COR-L47 (cell line): Measurements from ENCODE around the gene FOXP1.

Experiments used
- DNase-seq: peaks from one replicate; lab custom pipeline; 2025; lab: John Stamatoyannopoulos, UW

Gene FOXP1

GRCh38 chr3:71586810-71587242 lies 3.3 kb upstream of the FOXP1 start:
- DNase-seq, result no peak

- DNase-seq, result no peak
Measured at GRCh38 chr3:71585887-71586809, 2.6 kb upstream of the FOXP1 start.

GRCh38 chr3:71585131-71585530 lies 1.6 kb upstream of the FOXP1 start:
- DNase-seq, result no peak

GRCh38 chr3:71584394-71585011 lies 975 bp upstream of the FOXP1 start:
- DNase-seq, result no peak

- DNase-seq, result peak; percentile 71
Measured at GRCh38 chr3:71582612-71583565, 639 bp downstream of the FOXP1 start.

GRCh38 chr3:71582036-71582611 lies 1.4 kb downstream of the FOXP1 start:
- DNase-seq, result no peak

GRCh38 chr3:71581457-71582035 lies 2.0 kb downstream of the FOXP1 start:
- DNase-seq, result no peak

GRCh38 chr3:71580636-71581456 lies 2.7 kb downstream of the FOXP1 start:
- no peak for DNase-seq

- DNase-seq, result no peak
Measured at GRCh38 chr3:71579935-71580406, 3.6 kb downstream of the FOXP1 start.

- DNase-seq, result no peak
Measured at GRCh38 chr3:71579326-71579934, 4.1 kb downstream of the FOXP1 start.

GRCh38 chr3:71578054-71578751 lies 5.3 kb downstream of the FOXP1 start:
- DNase-seq, result no peak

- DNase-seq, result no peak
Measured at GRCh38 chr3:71577011-71577410, 6.5 kb downstream of the FOXP1 start.

GRCh38 chr3:71575433-71575832 lies 8.1 kb downstream of the FOXP1 start:
- DNase-seq, result no peak

GRCh38 chr3:71573181-71573580 lies 10.3 kb downstream of the FOXP1 start:
- DNase-seq, result no peak

GRCh38 chr3:71570546-71570945 lies 13.0 kb downstream of the FOXP1 start:
- DNase-seq, result no peak

GRCh38 chr3:71568207-71568606 lies 15.3 kb downstream of the FOXP1 start:
- no peak for DNase-seq

- DNase-seq, result no peak
Measured at GRCh38 chr3:71566776-71567175, 16.8 kb downstream of the FOXP1 start.

GRCh38 chr3:71565976-71566375 lies 17.6 kb downstream of the FOXP1 start:
- DNase-seq, result no peak

- no peak for DNase-seq
Measured at GRCh38 chr3:71565316-71565715, 18.2 kb downstream of the FOXP1 start.
